MM.1S (cell line): ENCODE data around the gene SLFN11.

Source experiments
- EZH2 ChIP-seq: fragments of 300-600 bp; sonication (generic); optimal IDR thresholded peaks from 2 replicates; pipeline ENCODE3; 2017; ENCODE audit warnings: low read depth, mild to moderate bottlenecking, antibody characterized with exemption, low read length, mixed read lengths
- TF ChIP-seq, protein P1 (sequence below): fragments of 300-600 bp; sonication (generic); IDR thresholded peaks from 2 replicates; pipeline ENCODE4 v1.5.1; 2016; ENCODE audit warnings: antibody characterized with exemption, low read length, mixed read lengths

DNA sequence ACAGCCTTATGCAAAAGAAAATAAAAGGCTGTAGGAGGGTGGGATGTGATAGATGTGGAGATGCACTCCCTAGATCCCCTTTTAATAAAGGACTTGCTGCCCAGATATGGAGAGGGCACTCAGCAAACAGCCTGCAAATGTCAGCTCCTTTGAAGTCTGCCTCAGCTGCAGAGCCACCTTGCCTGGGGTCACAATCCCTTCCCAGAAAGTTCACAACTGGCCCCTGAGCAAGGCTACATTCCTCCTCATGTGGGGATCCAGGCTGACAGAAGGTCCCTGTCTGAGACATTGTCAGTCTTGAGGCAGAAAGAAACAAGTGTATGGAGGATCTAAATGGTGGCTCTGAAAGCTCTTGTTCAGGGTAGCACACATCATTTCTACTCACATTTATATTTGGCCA lies 36.1 kb downstream of the SLFN11 start:
- TF ChIP-seq, protein P1, sequence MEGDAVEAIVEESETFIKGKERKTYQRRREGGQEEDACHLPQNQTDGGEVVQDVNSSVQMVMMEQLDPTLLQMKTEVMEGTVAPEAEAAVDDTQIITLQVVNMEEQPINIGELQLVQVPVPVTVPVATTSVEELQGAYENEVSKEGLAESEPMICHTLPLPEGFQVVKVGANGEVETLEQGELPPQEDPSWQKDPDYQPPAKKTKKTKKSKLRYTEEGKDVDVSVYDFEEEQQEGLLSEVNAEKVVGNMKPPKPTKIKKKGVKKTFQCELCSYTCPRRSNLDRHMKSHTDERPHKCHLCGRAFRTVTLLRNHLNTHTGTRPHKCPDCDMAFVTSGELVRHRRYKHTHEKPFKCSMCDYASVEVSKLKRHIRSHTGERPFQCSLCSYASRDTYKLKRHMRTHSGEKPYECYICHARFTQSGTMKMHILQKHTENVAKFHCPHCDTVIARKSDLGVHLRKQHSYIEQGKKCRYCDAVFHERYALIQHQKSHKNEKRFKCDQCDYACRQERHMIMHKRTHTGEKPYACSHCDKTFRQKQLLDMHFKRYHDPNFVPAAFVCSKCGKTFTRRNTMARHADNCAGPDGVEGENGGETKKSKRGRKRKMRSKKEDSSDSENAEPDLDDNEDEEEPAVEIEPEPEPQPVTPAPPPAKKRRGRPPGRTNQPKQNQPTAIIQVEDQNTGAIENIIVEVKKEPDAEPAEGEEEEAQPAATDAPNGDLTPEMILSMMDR: no peak
- no peak for TF ChIP-seq EZH2
